ENCODE data around the gene AMMECR1.

The AMMECR1 gene

DNA sequence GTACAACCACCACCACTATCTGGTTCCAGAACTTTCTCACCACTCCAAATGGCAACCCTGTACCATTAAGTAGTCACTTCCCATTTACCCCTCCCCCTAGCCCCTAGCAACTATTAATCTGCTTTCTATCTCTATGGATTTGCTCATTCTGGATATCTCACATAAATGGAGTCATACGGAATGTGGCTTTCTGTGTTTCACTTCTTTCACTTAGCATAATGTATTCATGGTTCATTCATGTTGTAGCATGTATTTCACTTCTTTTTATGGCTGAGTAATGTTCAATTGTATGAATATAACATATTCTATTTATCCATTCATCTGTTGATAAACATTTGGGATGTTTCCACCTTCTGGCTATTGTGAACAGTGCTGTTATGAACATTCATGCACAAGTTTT lies 104.7 kb downstream of the AMMECR1 start:
- TF ChIP-seq CTCF (IDR thresholded peaks at IDR 0.05): no peak
- TF ChIP-seq ZFX (IDR thresholded peaks at IDR 0.05; ENCODE audit: borderline replicate concordance): no peak
- no peak overlapping the region for H3K27ac ChIP-seq

DNA sequence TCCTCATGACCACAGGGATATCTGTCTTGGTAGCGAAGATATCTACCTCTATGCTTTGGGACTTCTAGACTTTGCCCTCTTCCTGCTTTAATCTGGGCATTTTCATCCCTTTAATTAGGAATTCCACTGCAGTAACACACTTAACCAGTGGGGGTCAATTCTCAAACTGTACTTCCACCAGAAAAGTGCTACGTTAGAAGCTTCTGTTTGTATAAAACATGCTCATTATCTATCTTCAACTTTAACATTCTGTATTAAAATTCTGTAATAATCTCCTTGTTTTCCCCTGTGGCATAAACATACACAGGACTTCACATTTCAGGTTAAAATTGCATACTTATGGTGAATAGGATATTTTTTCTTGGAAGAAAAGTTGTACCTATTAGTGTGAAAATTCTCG lies 105.6 kb downstream of the AMMECR1 start:
- H3K27ac ChIP-seq: no peak overlapping the region
- TF ChIP-seq CTCF (IDR thresholded peaks at IDR 0.05) (no peak), ZFX (IDR thresholded peaks at IDR 0.05; ENCODE audit: borderline replicate concordance) (no peak)

- no peak for TF ChIP-seq ZFX (IDR thresholded peaks at IDR 0.05; ENCODE audit: borderline replicate concordance)
- no peak for TF ChIP-seq CTCF (IDR thresholded peaks at IDR 0.05)
- no peak overlapping the region for H3K27ac ChIP-seq
Observed at GRCh38 chrX:110211340-110211739, 106.5 kb downstream of the AMMECR1 start.

GRCh38 chrX:110210417-110211139 lies 107.3 kb downstream of the AMMECR1 start:
- no peak for TF ChIP-seq CTCF (IDR thresholded peaks at IDR 0.05)
- no peak for TF ChIP-seq ZFX (IDR thresholded peaks at IDR 0.05; ENCODE audit: borderline replicate concordance)
- no peak overlapping the region for H3K27ac ChIP-seq

DNA sequence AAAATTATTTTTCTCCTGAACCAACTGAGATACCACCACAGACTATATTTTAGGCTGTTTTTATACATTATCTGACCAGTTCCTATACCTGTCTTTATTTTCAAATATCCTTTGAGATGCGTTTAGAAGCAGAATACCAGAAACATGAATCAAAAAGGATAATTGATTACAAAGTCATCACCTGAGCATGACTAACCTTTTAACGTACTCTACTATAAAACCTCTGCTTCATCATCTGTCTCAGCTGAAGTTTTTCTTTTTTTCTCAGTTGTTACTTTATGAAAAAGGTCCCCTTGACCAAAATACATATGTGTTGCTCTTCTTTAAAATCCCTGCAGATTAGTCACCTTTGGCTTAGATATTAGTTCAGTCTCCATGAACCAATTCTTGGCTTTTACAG lies 109.8 kb downstream of the AMMECR1 start:
- no peak overlapping the region for H3K27ac ChIP-seq
- TF ChIP-seq CTCF (IDR thresholded peaks at IDR 0.05) (no peak), ZFX (IDR thresholded peaks at IDR 0.05; ENCODE audit: borderline replicate concordance) (no peak)

DNA sequence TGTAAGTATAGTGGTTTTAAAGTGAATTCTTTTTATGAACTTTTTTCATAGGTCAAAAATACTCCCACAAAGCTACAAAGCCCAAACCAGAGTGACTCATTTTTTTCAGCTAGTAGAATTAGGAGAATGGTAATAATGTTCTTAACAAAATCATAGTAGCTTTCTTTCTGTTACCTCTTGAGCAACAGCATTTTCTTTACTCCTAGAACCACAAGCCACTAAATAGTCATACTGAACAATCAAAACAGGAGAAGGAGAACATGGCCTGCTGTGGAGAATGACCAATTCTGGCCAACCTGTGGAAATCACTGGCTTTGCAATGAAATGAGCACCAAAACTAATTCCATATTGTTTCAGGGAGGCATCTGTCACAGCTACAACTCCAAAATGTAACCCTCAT lies 112.9 kb downstream of the AMMECR1 start:
- TF ChIP-seq ZFX (IDR thresholded peaks at IDR 0.05; ENCODE audit: borderline replicate concordance) (no peak), CTCF (IDR thresholded peaks at IDR 0.05) (no peak)
- no peak overlapping the region for H3K27ac ChIP-seq

- TF ChIP-seq ZFX (IDR thresholded peaks at IDR 0.05; ENCODE audit: borderline replicate concordance): no peak
- no peak for TF ChIP-seq CTCF (IDR thresholded peaks at IDR 0.05)
- H3K27ac ChIP-seq: no peak overlapping the region
Observed at GRCh38 chrX:110201799-110202198, 116.1 kb downstream of the AMMECR1 start.
